GM12874 (cell line): ENCODE measurements around the gene DSG1.

Experiments used
- TF ChIP-seq, protein P1 (sequence below): IDR thresholded peaks from 2 replicates; pipeline ENCODE4 v1.5.1; 2011; ENCODE audit warnings: low read depth, mild to moderate bottlenecking, control low read depth, low read length, moderate library complexity; ENCODE audit not compliant: insufficient read depth

DSG1 gene

DNA sequence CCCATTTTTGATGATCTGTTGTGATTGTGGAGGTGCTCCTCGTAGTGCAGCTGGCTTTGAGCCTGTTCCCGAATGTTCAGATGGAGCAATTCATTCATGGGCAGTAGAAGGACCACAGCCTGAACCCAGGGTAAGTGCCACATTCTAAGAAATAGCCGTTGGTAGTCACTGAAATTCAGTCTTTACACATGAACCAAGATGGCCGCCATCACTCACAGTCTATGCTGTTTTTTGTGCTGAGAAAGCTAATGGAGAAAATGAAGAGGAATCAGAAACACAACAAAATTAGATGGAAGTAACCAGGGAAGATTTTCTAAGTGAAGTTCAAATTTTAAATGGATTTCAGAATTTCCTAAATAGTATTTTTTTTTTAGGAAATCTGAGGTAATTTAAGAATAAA is 25.5 kb downstream of the DSG1 start:
- TF ChIP-seq, protein P1, sequence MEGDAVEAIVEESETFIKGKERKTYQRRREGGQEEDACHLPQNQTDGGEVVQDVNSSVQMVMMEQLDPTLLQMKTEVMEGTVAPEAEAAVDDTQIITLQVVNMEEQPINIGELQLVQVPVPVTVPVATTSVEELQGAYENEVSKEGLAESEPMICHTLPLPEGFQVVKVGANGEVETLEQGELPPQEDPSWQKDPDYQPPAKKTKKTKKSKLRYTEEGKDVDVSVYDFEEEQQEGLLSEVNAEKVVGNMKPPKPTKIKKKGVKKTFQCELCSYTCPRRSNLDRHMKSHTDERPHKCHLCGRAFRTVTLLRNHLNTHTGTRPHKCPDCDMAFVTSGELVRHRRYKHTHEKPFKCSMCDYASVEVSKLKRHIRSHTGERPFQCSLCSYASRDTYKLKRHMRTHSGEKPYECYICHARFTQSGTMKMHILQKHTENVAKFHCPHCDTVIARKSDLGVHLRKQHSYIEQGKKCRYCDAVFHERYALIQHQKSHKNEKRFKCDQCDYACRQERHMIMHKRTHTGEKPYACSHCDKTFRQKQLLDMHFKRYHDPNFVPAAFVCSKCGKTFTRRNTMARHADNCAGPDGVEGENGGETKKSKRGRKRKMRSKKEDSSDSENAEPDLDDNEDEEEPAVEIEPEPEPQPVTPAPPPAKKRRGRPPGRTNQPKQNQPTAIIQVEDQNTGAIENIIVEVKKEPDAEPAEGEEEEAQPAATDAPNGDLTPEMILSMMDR, result no peak

DNA sequence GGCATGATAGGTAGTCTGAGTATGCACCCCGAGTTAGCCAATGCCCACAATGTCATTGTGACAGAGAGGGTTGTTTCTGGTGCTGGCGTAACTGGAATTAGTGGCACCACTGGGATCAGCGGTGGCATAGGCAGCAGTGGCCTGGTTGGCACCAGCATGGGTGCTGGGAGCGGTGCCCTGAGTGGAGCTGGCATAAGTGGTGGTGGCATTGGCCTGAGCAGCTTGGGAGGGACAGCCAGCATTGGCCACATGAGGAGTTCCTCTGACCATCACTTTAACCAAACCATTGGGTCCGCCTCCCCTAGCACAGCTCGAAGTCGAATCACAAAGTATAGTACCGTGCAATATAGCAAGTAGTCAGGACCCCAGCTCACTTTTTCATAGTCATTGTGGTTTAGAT is 37.0 kb downstream of the DSG1 start:
- TF ChIP-seq, protein P1, result no peak

DNA sequence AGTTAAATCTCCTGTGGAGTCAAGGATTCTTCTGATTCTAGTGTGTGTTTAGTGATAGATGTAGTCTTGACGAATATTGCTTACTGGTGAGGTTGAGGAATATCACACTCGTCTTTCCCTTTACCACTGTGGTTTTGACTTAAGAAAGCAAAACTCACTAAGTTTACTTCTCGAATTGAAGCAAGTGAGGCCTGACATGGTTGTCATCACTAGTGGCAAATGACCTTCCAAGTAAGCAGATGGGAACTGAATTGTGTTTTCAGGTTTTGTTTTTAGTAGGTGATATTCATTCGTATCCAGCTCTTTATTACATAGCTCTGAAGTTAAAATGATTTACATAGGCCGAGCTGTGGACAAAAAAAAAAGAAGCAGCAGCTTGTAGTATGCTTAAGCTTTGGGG is 38.1 kb downstream of the DSG1 start:
- TF ChIP-seq, protein P1, result no peak

DNA sequence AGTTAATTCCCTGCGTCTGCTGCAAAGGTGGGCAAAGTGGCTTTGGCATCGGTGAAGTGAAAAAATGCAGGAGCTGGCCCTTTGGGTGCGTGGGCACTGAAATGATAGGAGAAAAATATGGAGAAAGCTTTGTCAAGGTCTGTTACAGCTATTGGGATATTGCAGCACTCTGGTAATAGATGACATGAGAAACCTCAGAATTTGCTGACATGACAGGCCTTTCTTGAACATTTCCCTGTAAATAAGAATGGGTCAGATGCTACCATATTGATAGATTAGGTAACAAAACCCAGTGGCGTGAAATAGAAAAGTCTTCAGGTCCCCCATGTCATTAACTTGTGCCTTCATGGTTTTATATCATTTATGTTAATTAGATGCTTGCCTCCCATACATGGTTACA is 46.2 kb downstream of the DSG1 start:
- TF ChIP-seq, protein P1, result no peak

DNA sequence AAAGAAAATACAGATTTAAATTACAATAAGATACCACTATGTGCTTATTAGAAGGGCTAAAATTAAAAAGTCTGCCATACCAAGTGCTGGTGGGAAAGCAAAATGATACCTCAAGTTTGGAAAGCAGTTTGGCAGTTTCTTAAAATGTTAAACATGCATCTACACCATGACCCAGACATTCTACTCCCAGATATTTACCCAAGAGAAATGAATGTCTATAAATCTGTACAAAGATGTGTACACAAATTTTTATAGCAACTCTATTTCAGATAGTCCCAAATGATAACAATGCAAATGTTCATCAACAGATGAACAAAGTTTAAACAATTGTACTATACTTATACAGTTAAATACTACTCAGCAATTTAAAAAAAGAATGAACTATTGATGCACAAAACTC is 51.5 kb downstream of the DSG1 start:
- TF ChIP-seq, protein P1, result no peak

DNA sequence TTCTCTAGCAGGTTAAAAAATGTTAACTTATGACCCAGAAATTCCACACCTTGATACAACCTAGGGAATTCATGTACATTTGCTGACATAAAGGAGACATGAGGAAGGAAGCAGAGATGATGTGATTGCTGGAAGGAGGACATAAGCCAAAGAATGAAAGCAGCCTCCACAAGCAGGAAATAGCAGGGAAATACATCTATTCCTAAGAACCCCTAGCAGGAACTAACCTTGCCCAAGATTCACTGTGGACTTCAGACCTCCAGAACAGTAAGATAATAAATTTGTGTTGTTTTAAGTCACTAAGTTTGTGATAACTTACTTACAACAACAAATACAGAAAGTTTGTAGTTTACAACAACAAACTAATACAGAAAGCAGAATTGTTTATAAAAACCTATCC is 54.0 kb downstream of the DSG1 start:
- TF ChIP-seq, protein P1, result no peak

DNA sequence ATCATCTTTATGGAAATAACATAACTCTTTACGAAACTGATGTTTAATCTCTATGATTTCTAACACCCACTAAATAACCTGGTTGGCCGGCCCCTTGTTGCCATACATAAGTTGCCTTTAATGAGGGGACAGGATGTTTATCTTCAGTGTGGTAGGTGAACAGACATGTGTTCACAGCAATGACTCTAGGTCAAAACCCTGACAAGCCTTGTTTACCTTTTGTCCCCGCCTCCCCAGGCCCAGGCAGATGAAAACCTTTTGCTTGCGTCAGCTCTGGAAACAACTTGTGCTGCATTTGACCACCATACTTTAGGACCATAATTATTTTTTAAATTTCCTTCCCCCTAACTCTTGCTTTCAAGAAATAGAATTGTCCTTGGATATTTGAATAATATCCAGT is 55.7 kb downstream of the DSG1 start:
- TF ChIP-seq, protein P1, result no peak

DNA sequence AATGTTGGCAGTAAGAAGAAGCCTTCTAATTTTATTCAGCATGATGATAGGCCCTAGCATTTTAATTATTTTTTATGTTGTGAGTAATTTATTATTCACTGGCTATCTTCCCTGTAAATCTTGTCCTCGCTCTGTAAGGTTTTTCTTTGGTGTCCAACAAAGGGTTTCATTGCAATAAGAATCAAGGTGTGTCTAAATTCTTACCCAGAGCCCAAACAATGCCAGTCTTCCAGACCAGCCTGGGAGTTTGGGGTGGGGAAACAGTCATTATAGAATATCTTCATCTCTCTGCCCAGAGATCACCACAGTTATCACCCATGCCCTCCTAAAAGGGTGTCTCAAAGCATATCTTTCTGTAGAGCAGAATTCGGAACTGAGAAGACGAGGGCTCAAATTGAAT is 58.5 kb downstream of the DSG1 start, which contains the start of gene DSG4:
Gene DSG4, plus strand, starts transcription at position 301 of the 400 bp plus-strand sequence. CDS start 135 bp downstream, outside the sequence.
- TF ChIP-seq, protein P1, result no peak
